ENCODE data around the gene PNLIPRP2.

The PNLIPRP2 gene

DNA sequence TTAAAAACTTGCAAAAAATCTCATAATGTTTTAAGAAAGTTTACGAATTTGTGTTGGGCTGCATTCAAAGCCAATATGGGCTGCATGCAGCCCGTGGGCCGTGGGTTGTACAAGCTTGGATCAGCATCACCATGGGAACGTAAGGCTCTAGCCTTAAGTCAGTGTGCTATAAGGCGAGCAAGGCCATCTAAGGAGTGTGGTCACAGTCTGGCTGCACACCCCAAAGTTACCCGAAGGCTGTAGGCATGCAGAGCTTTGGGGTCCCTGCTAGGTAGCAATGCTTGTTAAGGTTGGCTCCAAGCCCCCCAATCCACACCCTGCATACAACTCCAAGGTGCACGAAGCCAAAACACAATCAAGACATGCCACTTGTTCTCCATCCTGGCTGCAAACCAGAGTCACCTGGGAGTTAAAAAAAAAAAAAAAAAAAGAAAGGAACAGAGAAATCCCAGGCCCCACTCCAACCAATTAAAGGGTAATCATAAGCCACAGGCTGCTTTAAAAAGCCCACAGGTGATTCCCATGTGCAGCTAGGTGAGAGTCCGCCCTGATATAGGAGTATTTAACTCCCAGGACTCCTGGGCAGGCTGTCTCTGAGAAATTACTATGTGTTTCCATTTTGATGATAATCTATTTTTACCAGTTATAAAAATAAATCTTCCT lies 8.5 kb upstream of the PNLIPRP2 start:
- no peak for DNase-seq (ENCODE audit: low read depth)

DNA sequence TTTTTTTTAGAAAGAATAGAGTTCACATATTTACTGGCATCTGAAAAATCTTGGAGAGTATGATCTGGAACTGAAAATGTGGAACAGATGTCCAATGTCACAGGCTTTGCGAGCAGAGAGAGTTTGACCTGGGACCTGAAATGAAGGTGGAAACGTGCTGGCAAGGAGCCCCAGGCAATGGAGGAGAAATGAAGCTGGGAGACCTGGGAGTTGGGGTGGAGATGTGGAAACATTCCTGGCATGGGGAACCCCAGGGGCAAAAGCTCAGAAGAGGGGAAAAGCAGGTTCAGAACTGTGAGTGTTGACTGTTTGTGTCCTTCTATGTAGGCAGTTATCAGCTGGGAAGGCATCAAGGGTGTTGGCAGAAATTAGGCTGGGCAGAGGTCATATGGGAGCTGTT lies 7.3 kb upstream of the PNLIPRP2 start:
- DNase-seq (ENCODE audit: low read depth) = no peak

DNA sequence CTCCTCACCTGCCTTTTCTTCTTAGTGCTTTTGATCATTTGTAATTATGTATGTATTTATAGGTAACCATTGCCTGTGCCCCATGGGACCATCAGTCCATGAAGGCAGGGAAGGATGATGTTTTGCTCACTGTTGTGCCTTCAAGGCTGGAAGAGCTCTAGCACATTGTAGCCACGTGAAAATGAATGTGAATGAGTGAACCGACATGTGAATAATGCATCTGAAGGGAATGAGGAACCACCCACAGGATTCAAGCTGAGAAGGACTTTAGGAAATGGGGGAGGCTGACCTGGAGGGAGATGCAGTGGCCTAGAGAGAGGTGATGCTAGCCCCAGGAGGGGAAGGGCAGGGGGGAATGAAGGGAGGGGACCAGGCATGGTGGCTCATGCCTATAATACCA lies 6.0 kb upstream of the PNLIPRP2 start:
- DNase-seq (ENCODE audit: low read depth) = no peak

GRCh38 chr10:116615199-116615776 lies 5.5 kb upstream of the PNLIPRP2 start:
- no peak for DNase-seq (ENCODE audit: low read depth)

DNA sequence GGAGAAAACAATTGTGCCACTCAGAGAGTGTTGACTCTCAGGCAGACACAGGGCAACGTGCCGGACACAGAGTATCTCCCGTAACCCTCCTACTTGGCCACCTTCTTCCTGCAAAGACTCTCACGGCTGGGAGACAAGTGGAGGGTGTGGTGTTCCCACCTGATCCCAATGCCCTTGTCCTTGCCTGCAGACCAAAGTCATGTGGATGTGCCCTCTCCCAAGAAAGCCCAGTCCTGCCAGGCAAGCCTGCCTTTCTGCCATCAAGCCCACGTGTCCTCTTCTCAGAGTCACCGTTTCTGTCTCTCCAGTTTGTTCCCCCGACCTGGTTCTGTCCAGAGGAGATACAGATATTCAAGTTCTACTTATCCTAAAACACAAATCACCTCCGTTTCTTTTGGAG lies 723 bp downstream of the PNLIPRP2 start:
- no peak for DNase-seq (ENCODE audit: low read depth)

GRCh38 chr10:116621934-116622655 lies 1.3 kb downstream of the PNLIPRP2 start:
- no peak for DNase-seq (ENCODE audit: low read depth)

- DNase-seq (ENCODE audit: low read depth) = no peak
Observed at GRCh38 chr10:116625845-116626244, 5.1 kb downstream of the PNLIPRP2 start.

GRCh38 chr10:116626815-116627214 lies 6.1 kb downstream of the PNLIPRP2 start:
- DNase-seq (ENCODE audit: low read depth) = no peak

- DNase-seq (ENCODE audit: low read depth) = no peak
Observed at GRCh38 chr10:116627386-116627933, 6.7 kb downstream of the PNLIPRP2 start.

DNA sequence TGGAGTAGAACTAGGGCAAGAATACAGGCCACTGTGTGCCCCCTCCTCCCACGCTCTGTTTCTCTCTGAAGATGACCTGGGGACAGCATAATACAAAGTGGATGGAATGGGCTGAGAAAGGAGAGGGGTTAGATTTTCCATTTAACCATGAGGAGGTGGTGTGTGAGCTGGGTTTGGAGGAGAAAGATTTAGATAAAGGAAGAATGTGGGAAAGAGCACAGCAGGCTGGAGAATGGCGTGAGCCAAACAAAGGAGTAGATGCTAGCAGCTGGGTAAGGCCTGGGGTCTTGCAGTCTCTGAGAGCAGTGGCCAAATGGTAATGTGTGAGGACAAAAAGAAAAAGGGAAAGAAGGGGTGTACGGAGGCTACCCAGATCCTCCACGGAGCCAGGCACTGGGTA lies 8.6 kb downstream of the PNLIPRP2 start:
- no peak for DNase-seq (ENCODE audit: low read depth)

DNA sequence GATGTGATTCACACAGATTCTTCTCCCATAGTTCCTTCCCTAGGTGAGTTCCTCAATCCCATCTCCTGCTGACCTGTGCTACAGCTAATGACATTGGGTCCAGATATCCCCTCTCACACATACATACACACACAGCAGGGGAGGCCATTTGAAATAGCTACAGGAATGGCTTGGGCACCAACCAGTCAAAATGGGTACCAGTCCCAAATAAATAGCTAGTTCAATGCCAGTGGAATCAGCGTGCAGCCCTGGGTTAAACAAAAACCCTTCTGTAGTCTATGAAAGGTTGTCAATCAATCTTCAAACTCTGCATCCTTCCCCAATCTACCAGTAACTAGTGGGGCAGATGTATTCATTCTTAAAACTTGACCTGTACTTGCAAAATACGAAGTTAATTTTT lies 9.3 kb downstream of the PNLIPRP2 start:
- DNase-seq (ENCODE audit: low read depth) = no peak

GRCh38 chr10:116631871-116632295 lies 11.1 kb downstream of the PNLIPRP2 start:
- no peak for DNase-seq (ENCODE audit: low read depth)

DNA sequence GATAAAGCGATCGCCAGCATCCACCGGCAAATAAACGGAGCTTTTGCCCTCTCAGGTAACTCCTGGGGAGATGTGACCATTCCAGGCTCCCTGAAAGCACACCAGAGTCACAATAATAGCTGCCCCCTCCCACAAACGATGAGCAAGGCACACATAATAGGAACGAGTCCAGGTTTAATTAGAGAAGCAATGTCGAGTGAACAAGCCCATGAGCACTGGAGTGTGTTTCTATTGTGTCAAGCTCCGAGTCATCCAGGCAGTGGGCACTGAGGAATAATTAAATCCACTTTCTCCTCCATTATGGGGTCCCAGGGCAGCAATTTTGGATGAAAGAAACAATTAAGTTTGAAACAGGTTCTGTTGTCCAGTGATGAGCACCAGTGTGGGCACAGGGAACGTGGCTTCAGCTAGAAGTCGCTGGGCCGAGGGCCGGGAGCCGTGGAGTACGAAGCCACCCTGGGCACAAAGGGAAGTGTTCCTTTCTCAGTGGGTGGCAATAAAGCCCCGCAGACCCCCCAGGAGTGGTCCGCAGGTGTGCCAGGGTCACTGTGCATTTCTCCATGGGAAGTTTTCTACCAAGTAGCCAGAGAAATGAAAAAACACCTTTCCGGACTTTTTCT lies 12.0 kb downstream of the PNLIPRP2 start:
- no peak for DNase-seq (ENCODE audit: low read depth)

- no peak for DNase-seq (ENCODE audit: low read depth)
Observed at GRCh38 chr10:116633216-116633600, 12.5 kb downstream of the PNLIPRP2 start.

GRCh38 chr10:116634126-116634975 lies 13.6 kb downstream of the PNLIPRP2 start:
- no peak for DNase-seq (ENCODE audit: low read depth)

- DNase-seq (ENCODE audit: low read depth) = no peak
Observed at GRCh38 chr10:116636385-116636784, 15.6 kb downstream of the PNLIPRP2 start.

DNA sequence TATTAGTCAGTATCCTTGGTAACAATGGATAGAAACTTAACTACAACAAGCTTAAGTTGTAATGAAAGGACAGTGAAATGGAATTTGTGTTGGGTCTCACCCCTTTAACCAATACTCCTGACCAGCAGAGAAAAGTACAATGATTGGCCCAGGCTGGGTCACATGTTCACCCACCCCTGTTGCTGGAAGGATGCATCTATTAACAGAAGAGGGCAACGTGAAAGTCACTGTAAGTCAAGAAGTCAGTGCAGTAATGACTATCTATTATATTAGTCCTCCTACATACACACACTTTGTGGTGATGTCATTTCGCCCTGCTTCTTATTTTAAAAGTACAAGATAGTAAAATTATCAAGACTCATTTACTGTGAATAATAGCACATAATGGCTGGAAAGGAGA lies 16.2 kb downstream of the PNLIPRP2 start:
- no peak for DNase-seq (ENCODE audit: low read depth)

GRCh38 chr10:116637830-116638229 lies 17.1 kb downstream of the PNLIPRP2 start:
- no peak for DNase-seq (ENCODE audit: low read depth)

DNA sequence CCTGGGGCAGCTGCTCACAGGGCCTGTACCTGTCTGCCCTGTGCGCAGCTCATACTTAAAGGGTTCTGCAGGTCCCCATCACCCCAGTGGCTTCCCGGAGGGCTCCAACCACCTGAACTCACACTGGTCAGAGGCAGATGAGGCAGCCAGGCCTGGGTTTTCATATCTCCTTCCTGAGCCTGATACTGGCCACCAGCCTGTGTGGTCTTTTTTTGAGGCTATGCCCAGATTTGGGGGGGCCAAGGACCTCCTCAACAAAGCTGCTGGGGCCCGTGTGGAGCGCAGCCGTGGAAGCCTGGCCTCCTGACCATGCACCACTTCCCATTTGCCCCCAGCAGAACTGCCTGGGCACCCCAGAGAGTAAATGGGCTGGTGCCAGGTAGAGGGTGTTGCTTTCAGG lies 25.7 kb downstream of the PNLIPRP2 start:
- DNase-seq (ENCODE audit: low read depth) = no peak

DNA sequence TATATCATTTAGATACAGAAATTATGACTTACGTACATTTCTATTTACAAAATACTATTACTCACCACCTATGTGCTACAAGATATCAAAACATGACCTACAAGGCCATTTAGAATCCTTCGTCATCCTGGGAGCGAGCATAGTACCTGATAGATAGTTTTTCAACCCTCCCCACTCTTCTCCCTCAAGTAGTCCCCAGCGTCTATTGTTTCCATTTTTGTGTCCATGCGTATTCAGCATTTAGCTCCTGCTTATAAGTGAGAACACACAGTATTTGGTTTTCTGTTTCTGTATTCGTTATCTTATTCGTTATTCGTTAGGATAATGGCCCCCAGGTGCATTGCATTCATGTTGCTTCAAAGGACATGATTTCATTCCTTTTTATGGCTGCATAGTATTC lies 28.1 kb downstream of the PNLIPRP2 start:
- DNase-seq (ENCODE audit: low read depth) = no peak

GRCh38 chr10:116653885-116654284 lies 33.1 kb downstream of the PNLIPRP2 start:
- DNase-seq (ENCODE audit: low read depth) = no peak

DNA sequence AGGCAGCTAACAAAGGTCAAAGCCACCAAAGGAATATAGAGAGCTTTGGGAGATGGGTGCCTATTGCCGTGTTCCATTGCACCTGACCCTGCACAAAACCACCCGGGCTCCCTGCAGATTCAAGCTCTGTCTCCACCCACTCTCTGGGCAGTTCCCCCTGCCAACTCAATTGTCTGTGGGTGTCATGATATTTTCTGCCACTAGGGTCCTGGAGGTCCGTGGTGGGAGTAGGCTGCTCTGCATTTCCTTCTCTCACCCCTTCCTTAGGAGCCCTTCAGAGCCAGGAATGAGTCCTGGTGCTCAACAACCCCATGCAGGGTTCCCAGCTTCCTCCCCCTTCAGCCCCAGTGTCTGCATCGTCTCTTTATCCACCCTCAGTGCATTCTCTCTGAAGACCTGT lies 34.1 kb downstream of the PNLIPRP2 start:
- no peak for DNase-seq (ENCODE audit: low read depth)

All from stimulated activated CD8-positive, alpha-beta memory T cell treated with anti-CD3 and anti-CD28 coated beads, Interleukin-12 subunit alpha, Interleukin-12 subunit beta, amount 100 ng/mL, for 4 hours (primary cell).